ENCODE measurements around the gene IRF5.
"Not testable (repeated sequence)": the region's sequence is repeated elsewhere in the genome, so short reads cannot be mapped to it uniquely, and the experiment has no call there.

The IRF5 gene

GRCh38 chr7:128939075-128939860, 1.5 kb downstream of the IRF5 start:
- Histone ChIP-seq H3K27me3 (ENCODE audit: control insufficient read depth, insufficient read depth, low read length) (peaks cover 42% of the 10 kb centered on the region), H3K27ac (ENCODE audit: low read length) (no peak overlapping the region), H3K4me1 (ENCODE audit: control insufficient read depth, low read depth, low read length) (no peaks in the 10 kb centered on the region), H3K9ac (ENCODE audit: low read length) (no peak overlapping the region), H3K36me3 (ENCODE audit: control insufficient read depth, low read depth, low read length) (no peaks in the 10 kb centered on the region), H3K4me3 (ENCODE audit: low read length) (no peak overlapping the region), H3K9me3 (ENCODE audit: control insufficient read depth, low read depth, low read length) (no peaks in the 10 kb centered on the region)

DNA sequence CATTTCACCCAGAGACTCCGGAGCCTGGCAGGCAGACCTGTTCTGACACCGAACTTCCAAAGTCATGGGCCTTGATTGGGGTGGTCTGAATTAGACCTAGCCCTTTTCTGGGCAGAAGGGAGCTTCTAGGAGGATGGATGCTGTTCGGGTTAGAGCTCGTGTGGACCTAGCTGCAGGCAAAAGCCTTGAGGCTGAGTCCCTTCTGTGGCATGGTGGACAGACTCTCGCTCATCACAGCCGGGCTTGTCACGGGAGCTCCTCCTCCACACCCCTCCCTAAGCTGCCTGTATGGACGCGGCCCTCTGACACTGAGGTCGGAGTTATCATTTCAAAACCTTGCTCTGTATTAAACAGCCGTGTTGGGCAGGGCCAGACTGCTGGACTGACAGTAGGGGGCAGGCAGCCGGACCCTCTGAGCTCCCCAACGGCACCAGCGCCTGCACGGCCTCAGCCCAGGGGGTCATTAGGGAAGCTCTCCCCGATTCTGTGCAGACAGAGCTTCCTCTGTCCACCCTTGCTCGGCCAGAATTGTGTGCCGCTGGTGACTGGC, 2.2 kb downstream of the IRF5 start:
- no peaks in the 10 kb centered on the region for H3K4me1 ChIP-seq (ENCODE audit: control insufficient read depth, low read depth, low read length)
- peaks cover 42% of the 10 kb centered on the region for H3K27me3 ChIP-seq (ENCODE audit: control insufficient read depth, insufficient read depth, low read length)
- no peaks in the 10 kb centered on the region for H3K36me3 ChIP-seq (ENCODE audit: control insufficient read depth, low read depth, low read length)
- H3K9me3 ChIP-seq (ENCODE audit: control insufficient read depth, low read depth, low read length) = no peaks in the 10 kb centered on the region
- no peak overlapping the region for H3K9ac ChIP-seq (ENCODE audit: low read length)
- H3K4me3 ChIP-seq (ENCODE audit: low read length) = no peak overlapping the region
- no peak overlapping the region for H3K27ac ChIP-seq (ENCODE audit: low read length)

- H3K27ac ChIP-seq (ENCODE audit: low read length) = no peak overlapping the region
- no peaks in the 10 kb centered on the region for H3K9me3 ChIP-seq (ENCODE audit: control insufficient read depth, low read depth, low read length)
- H3K9ac ChIP-seq (ENCODE audit: low read length) = no peak overlapping the region
- H3K27me3 ChIP-seq (ENCODE audit: control insufficient read depth, insufficient read depth, low read length) = peaks cover 38% of the 10 kb centered on the region
- no peaks in the 10 kb centered on the region for H3K4me1 ChIP-seq (ENCODE audit: control insufficient read depth, low read depth, low read length)
- H3K4me3 ChIP-seq (ENCODE audit: low read length) = no peak overlapping the region
- H3K36me3 ChIP-seq (ENCODE audit: control insufficient read depth, low read depth, low read length) = no peaks in the 10 kb centered on the region
Observed at GRCh38 chr7:128940494-128941322, 3.0 kb downstream of the IRF5 start.

DNA sequence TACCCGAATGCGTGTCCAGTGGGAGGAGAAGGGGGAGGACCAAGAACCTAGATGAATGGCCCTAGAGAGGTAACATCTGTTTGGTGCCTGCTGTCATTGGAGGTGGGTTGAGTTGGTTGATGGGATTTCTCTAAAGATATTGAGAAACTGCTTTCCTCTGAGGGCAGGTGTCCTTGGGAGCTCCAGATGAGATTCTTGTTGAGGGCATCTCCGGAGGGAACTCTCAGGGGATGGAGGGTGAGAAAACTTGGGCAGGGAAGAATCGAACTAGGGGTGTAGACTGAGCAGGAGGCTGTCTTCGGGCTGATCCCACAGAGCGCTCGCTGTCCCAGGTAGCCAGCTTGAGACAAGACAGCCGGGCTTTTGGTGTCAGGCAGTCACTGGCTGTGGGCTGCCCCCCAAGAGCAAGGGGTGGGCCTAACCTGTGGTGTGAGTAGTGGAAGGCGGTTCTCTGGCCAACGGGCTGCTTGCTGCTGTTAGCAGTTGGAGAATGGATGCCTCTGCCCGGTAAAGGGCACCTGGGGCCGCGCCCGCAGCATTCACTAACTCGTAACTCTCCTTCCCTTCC, 3.7 kb downstream of the IRF5 start:
- Histone ChIP-seq H3K9me3 (ENCODE audit: control insufficient read depth, low read depth, low read length) (no peaks in the 10 kb centered on the region), H3K27ac (ENCODE audit: low read length) (no peak overlapping the region), H3K4me1 (ENCODE audit: control insufficient read depth, low read depth, low read length) (no peaks in the 10 kb centered on the region), H3K9ac (ENCODE audit: low read length) (no peak overlapping the region), H3K4me3 (ENCODE audit: low read length) (no peak overlapping the region), H3K27me3 (ENCODE audit: control insufficient read depth, insufficient read depth, low read length) (peaks cover 34% of the 10 kb centered on the region), H3K36me3 (ENCODE audit: control insufficient read depth, low read depth, low read length) (no peaks in the 10 kb centered on the region)

DNA sequence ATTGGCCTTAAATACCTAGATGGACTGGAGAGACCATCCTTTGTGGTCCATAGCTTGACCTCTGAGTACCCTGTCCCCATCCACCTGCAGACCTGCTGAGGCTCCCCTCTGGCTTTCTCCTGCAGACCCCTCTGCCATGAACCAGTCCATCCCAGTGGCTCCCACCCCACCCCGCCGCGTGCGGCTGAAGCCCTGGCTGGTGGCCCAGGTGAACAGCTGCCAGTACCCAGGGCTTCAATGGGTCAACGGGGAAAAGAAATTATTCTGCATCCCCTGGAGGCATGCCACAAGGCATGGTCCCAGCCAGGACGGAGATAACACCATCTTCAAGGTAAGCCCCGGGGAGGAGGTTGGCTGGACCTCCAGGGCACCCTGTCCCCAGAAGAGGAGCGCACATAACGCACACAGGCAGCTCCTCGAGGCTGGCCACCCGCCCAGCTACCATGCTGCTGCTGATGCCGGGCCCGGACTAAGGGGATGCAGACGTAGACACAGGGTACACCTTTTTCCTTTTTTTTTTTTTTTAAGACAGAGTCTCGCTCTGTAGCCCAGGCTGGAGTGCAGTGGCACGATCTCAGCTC, 4.3 kb downstream of the IRF5 start:
- Histone ChIP-seq H3K36me3 (ENCODE audit: control insufficient read depth, low read depth, low read length) (no peaks in the 10 kb centered on the region), H3K27me3 (ENCODE audit: control insufficient read depth, insufficient read depth, low read length) (peaks cover 28% of the 10 kb centered on the region), H3K9ac (ENCODE audit: low read length) (no peak overlapping the region), H3K27ac (ENCODE audit: low read length) (no peak overlapping the region), H3K4me3 (ENCODE audit: low read length) (no peak overlapping the region), H3K4me1 (ENCODE audit: control insufficient read depth, low read depth, low read length) (no peaks in the 10 kb centered on the region), H3K9me3 (ENCODE audit: control insufficient read depth, low read depth, low read length) (no peaks in the 10 kb centered on the region)

DNA sequence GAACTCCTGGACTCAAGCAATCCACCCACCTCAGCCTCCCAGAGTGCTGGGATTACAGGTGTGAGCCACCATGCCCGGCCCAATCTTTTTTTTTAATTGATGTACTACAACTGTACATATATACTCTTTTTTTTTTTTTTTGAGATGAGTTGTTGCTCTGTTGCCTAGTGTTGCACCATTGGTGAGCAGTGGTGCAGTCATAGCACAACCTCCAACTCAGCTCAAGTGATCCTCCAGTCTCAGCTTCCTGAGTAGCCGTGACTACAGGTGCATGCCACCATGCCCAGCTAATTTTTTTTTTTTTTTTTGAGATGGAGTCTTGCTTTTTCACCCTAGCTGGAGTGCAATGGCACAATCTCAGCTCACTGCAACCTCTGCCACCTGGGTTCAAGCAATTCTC, 5.5 kb downstream of the IRF5 start:
- not testable (repeated sequence) for H3K36me3 ChIP-seq (ENCODE audit: control insufficient read depth, low read depth, low read length); H3K9ac ChIP-seq (ENCODE audit: low read length); H3K4me1 ChIP-seq (ENCODE audit: control insufficient read depth, low read depth, low read length); H3K9me3 ChIP-seq (ENCODE audit: control insufficient read depth, low read depth, low read length); H3K27ac ChIP-seq (ENCODE audit: low read length); H3K4me3 ChIP-seq (ENCODE audit: low read length)
- peaks cover 16% of the 10 kb centered on the region for H3K27me3 ChIP-seq (ENCODE audit: control insufficient read depth, insufficient read depth, low read length)

DNA sequence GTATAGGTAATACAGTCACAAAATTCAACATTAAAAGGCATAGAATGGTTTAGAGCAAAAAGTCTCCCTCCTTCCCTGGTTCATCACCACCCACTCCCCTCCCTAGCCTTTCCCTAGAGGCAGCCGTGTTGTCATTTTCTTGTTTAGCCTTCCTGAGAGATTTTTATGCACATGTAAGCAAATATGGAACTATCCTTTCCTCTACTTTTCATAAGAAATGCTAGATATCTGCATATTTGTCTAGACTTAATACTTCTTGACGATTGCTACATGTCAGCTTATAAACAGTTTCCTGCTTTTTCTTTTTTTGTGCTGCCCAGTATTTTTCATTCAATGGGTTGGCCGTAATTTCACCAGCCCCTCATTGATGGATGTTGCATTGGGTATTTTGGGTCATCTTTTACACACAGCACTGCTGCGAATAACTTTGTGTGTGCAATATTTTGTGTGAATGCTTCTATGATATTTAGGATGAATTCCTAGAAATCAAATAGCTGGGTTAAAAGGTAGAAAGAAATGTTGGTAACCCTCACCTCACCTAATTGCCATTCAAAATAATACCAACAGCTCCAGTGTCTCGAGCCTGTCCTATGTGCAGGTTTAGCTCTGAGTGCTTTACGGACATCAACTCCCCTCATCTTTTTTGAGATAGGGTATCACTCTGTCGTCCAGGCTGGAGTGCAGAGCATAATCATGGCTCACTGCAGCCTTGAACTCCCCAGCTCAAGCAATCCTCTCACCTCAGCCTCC, 6.9 kb downstream of the IRF5 start:
- H3K9me3 ChIP-seq (ENCODE audit: control insufficient read depth, low read depth, low read length) = no peaks in the 10 kb centered on the region
- no peaks in the 10 kb centered on the region for H3K4me1 ChIP-seq (ENCODE audit: control insufficient read depth, low read depth, low read length)
- H3K27ac ChIP-seq (ENCODE audit: low read length) = no peak overlapping the region
- no peaks in the 10 kb centered on the region for H3K36me3 ChIP-seq (ENCODE audit: control insufficient read depth, low read depth, low read length)
- no peak overlapping the region for H3K9ac ChIP-seq (ENCODE audit: low read length)
- H3K4me3 ChIP-seq (ENCODE audit: low read length) = no peak overlapping the region
- peaks cover 3% of the 10 kb centered on the region for H3K27me3 ChIP-seq (ENCODE audit: control insufficient read depth, insufficient read depth, low read length)

GRCh38 chr7:128945668-128946366, 8.1 kb downstream of the IRF5 start:
- no peak overlapping the region for H3K27ac ChIP-seq (ENCODE audit: low read length)
- no peaks in the 10 kb centered on the region for H3K4me1 ChIP-seq (ENCODE audit: control insufficient read depth, low read depth, low read length)
- no peak overlapping the region for H3K9ac ChIP-seq (ENCODE audit: low read length)
- no peaks in the 10 kb centered on the region for H3K9me3 ChIP-seq (ENCODE audit: control insufficient read depth, low read depth, low read length)
- no peak overlapping the region for H3K4me3 ChIP-seq (ENCODE audit: low read length)
- H3K27me3 ChIP-seq (ENCODE audit: control insufficient read depth, insufficient read depth, low read length) = no peaks in the 10 kb centered on the region
- H3K36me3 ChIP-seq (ENCODE audit: control insufficient read depth, low read depth, low read length) = no peaks in the 10 kb centered on the region

GRCh38 chr7:128946936-128947830, 9.5 kb downstream of the IRF5 start:
- H3K9ac ChIP-seq (ENCODE audit: low read length) = no peak overlapping the region
- H3K4me1 ChIP-seq (ENCODE audit: control insufficient read depth, low read depth, low read length) = no peaks in the 10 kb centered on the region
- H3K4me3 ChIP-seq (ENCODE audit: low read length) = no peak overlapping the region
- no peaks in the 10 kb centered on the region for H3K9me3 ChIP-seq (ENCODE audit: control insufficient read depth, low read depth, low read length)
- no peaks in the 10 kb centered on the region for H3K27me3 ChIP-seq (ENCODE audit: control insufficient read depth, insufficient read depth, low read length)
- no peak overlapping the region for H3K27ac ChIP-seq (ENCODE audit: low read length)
- H3K36me3 ChIP-seq (ENCODE audit: control insufficient read depth, low read depth, low read length) = no peaks in the 10 kb centered on the region

GRCh38 chr7:128947854-128948253, 10.1 kb downstream of the IRF5 start:
- H3K4me3 ChIP-seq (ENCODE audit: low read length) = no peak overlapping the region
- no peaks in the 10 kb centered on the region for H3K36me3 ChIP-seq (ENCODE audit: control insufficient read depth, low read depth, low read length)
- H3K9me3 ChIP-seq (ENCODE audit: control insufficient read depth, low read depth, low read length) = no peaks in the 10 kb centered on the region
- no peak overlapping the region for H3K27ac ChIP-seq (ENCODE audit: low read length)
- H3K4me1 ChIP-seq (ENCODE audit: control insufficient read depth, low read depth, low read length) = no peaks in the 10 kb centered on the region
- H3K9ac ChIP-seq (ENCODE audit: low read length) = no peak overlapping the region
- H3K27me3 ChIP-seq (ENCODE audit: control insufficient read depth, insufficient read depth, low read length) = no peaks in the 10 kb centered on the region

Data from iPS-18a (cell line).